HepG2 (cell line): ENCODE measurements around the gene FITM1. TPM values are rescaled to one million over a fixed set of nuclear protein-coding genes. Genes with fewer than 3 reads are reported as not detected.

Source experiments
- AHR ChIP-seq: IDR thresholded peaks from 2 replicates; pipeline ENCODE4 v1.6.1; 2018; ENCODE audit warnings: missing genetic modification reagents, missing compliant biosample characterization
- CENPBD1 ChIP-seq: sonication (generic); formaldehyde crosslinking; IDR thresholded peaks from 2 replicates; pipeline ENCODE4 v1.8.0; 2022; ENCODE audit warnings: missing genetic modification reagents, low read depth, mild to moderate bottlenecking, borderline replicate concordance
- GPN1 ChIP-seq: sonication (generic); formaldehyde crosslinking; IDR thresholded peaks from 2 replicates; pipeline ENCODE4 v1.5.1; 2020; ENCODE audit warnings: missing genetic modification reagents, borderline replicate concordance
- KLF15 ChIP-seq: sonication (generic); formaldehyde crosslinking; IDR thresholded peaks from 2 replicates; pipeline ENCODE4 v1.8.1; 2023; ENCODE audit warnings: borderline replicate concordance, mild to moderate bottlenecking, inconsistent platforms, missing genetic modification reagents, mixed read lengths
- KLF16 ChIP-seq, 2 experiments: sonication (generic) in 1 of 2; formaldehyde crosslinking in 1 of 2; IDR thresholded peaks; 2 replicates each; pipeline versions ENCODE4 v1.6.1 to v1.8.0; 2016 to 2023; ENCODE audit warnings: missing genetic modification reagents in 2 of 2, missing compliant biosample characterization in 1 of 2
- NFYC ChIP-seq: IDR thresholded peaks from 2 replicates; pipeline ENCODE4 v1.6.1; 2016; ENCODE audit warnings: missing genetic modification reagents, missing compliant biosample characterization
- RARG ChIP-seq: sonication (generic); formaldehyde crosslinking; IDR thresholded peaks from 2 replicates; pipeline ENCODE4 v1.4.0; 2020; ENCODE audit warnings: low read depth, mild to moderate bottlenecking, missing genetic modification reagents
- RERE ChIP-seq: IDR thresholded peaks from 2 replicates; pipeline ENCODE4 v1.6.1; 2016; ENCODE audit warnings: low read depth, missing genetic modification reagents, missing compliant biosample characterization
- SOX5 ChIP-seq: IDR thresholded peaks from 2 replicates; pipeline ENCODE4 v1.6.1; 2016; ENCODE audit warnings: borderline replicate concordance
- ZHX2 ChIP-seq, 2 experiments: sonication (generic) in 1 of 2; formaldehyde crosslinking in 1 of 2; IDR thresholded peaks; 2 replicates each; pipeline versions ENCODE4 v1.6.1 to v1.9.0; 2014 to 2022; ENCODE audit warnings: antibody characterized with exemption in 1 of 2, borderline replicate concordance in 1 of 2, inconsistent platforms in 1 of 2, low read depth in 1 of 2, missing genetic modification reagents in 1 of 2
- ZNF101 ChIP-seq: sonication (generic); formaldehyde crosslinking; IDR thresholded peaks from 2 replicates; pipeline ENCODE4 v1.4.0; 2020; ENCODE audit warnings: mild to moderate bottlenecking, low read depth, missing genetic modification reagents, borderline replicate concordance
- ZNF136 ChIP-seq: sonication (generic); formaldehyde crosslinking; IDR thresholded peaks from 2 replicates; pipeline ENCODE4 v1.8.1; 2022; ENCODE audit warnings: low read depth, mild to moderate bottlenecking, moderate library complexity, missing genetic modification reagents
- ZNF251 ChIP-seq: sonication (generic); formaldehyde crosslinking; IDR thresholded peaks from 2 replicates; pipeline ENCODE4 v1.9.0; 2021; ENCODE audit warnings: mild to moderate bottlenecking, missing genetic modification reagents
- ZNF34 ChIP-seq: sonication (generic); formaldehyde crosslinking; IDR thresholded peaks from 2 replicates; pipeline ENCODE4 v1.4.0; 2020; ENCODE audit warnings: mild to moderate bottlenecking, missing genetic modification reagents, borderline replicate concordance
- ZNF354B ChIP-seq: sonication (generic); formaldehyde crosslinking; IDR thresholded peaks from 2 replicates; pipeline ENCODE4 v1.8.0; 2022; ENCODE audit warnings: mild to moderate bottlenecking, missing genetic modification reagents
- polyA plus RNA-seq, 8 experiments: library from polyadenylated mRNA; depleted of rRNA in 3 of 8; stranded (reverse) in 7 of 8; unstranded in 1 of 8; fragments of >200 nt; fragmentation: Illumina TruSeq in 4 of 8; extraction: Trizol in 4 of 8; gene quantifications; 2 replicates each; pipeline versions ENCODE4 v1.2.1 to v1.2.3, GENCODE V29; 2011 to 2016; ENCODE audit warnings: low read depth in 4 of 8, missing spikeins in 1 of 8, mixed read lengths in 1 of 8; ENCODE audit not compliant: insufficient read depth in 1 of 8
- total RNA-seq, 5 experiments: library from RNA; depleted of rRNA; stranded (reverse); fragments of >200 nt; fragmentation: Illumina TruSeq; extraction: Trizol; gene quantifications; 2 replicates each; pipeline ENCODE4 v1.2.3, GENCODE V29; 2016; ENCODE audit warnings: low read depth in 1 of 5
- TF ChIP-seq, protein P1 (sequence below): sonication (generic); formaldehyde crosslinking; conservative IDR thresholded peaks from 2 replicates; pipeline ENCODE4 v1.4.0; 2020; ENCODE audit warnings: missing genetic modification reagents

FITM1 gene
- total and polyA plus RNA-seq, 2 of the 13 experiments (the other 11 are each of a cell fraction or from before 2014, with no cell fraction given), result 2.7 to 5.8 TPM

DNA sequence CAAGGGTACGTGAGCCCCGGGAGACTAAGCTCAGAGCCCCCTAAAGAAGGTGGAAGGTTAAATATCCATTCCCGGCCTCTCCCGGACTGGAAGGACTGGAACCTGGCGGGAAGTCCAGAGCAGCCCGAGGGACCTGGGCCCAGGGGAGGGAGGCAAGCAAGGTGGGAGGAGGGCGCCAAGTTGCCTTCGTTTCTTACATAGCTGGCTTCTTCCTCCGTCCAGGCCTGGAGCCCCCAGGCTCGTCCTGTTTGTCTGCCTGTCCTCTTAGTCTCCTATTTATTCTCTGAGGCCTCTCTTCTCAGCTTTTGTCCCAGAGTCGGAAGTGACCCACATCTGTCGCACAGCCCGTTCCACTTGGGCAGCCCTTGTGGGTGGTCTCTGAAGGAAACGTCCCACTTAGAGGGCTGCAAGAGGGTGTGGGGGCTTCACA lies 35.6 kb upstream of the FITM1 start (continued):
- TF ChIP-seq ZHX2 (IDR thresholded peaks at IDR 0.05; ENCODE audit: low read depth) (0 out of 2 replicates have a peak, but pooled peaks have one; percentile 7), ZHX2 (CRISPR knock-in tag; IDR thresholded peaks at IDR 0.05; ENCODE audit: borderline replicate concordance) (no peak), ZNF34 (CRISPR knock-in tag) (peak; percentile 19), ZNF136 (no peak), AHR (CRISPR knock-in tag) (no peak), SOX5 (no peak), ZNF251 (CRISPR knock-in tag) (no peak; the same call in 1 of the 2 replicates), ZNF101 (CRISPR knock-in tag) (no peak), GPN1 (CRISPR knock-in tag) (0 out of 2 replicates have a peak, but pooled peaks have one; percentile 67), KLF15 (0 out of 2 replicates have a peak, but pooled peaks have one; percentile 1), RERE (CRISPR knock-in tag) (no peak), KLF16 (CRISPR knock-in tag; IDR thresholded peaks at IDR 0.05) (0 out of 4 replicates have a peak, but pooled peaks of 1 of the 2 experiments have one; percentile 6), RARG (CRISPR knock-in tag) (0 out of 2 replicates have a peak, but pooled peaks have one; percentile 80), CENPBD1 (CRISPR knock-in tag) (no peak), NFYC (CRISPR knock-in tag) (no peak), ZNF354B (0 out of 2 replicates have a peak, but pooled peaks have one; percentile 54)
- TF ChIP-seq, protein P1, sequence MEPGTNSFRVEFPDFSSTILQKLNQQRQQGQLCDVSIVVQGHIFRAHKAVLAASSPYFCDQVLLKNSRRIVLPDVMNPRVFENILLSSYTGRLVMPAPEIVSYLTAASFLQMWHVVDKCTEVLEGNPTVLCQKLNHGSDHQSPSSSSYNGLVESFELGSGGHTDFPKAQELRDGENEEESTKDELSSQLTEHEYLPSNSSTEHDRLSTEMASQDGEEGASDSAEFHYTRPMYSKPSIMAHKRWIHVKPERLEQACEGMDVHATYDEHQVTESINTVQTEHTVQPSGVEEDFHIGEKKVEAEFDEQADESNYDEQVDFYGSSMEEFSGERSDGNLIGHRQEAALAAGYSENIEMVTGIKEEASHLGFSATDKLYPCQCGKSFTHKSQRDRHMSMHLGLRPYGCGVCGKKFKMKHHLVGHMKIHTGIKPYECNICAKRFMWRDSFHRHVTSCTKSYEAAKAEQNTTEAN (CRISPR knock-in tag), result no peak
